HEK293 (cell line): ENCODE measurements around the gene ZNF292.
"Not testable (repeated sequence)": the region's sequence is repeated elsewhere in the genome, so short reads cannot be mapped to it uniquely, and the experiment has no call there.

Source experiments
- CTCF ChIA-PET: fragments of 350-600 bp; formaldehyde crosslinking; extraction: SDS; loops from one replicate; lab custom pipeline; 2021; ENCODE audit warnings: antibody characterized with exemption; lab: Yijun Ruan, JAX
- POLR2A ChIA-PET: fragments of 300-600 bp; formaldehyde crosslinking; extraction: SDS; loops from one replicate; lab custom pipeline; 2020; ENCODE audit warnings: antibody characterized with exemption, inconsistent platforms; lab: Yijun Ruan, JAX
- H3K27ac ChIP-seq: fragments of 200-500 bp; sonication (Bioruptor generic); 2 replicates; pipeline ENCODE4 v1.5.1; 2014; ENCODE audit warnings: low read depth, low read length, control low read depth, inconsistent platforms; ENCODE audit errors: extremely low read depth
- H3K36me3 ChIP-seq, 2 experiments: fragments of 200-500 bp in 1 of 2; sonication (Bioruptor generic) in 1 of 2; 1 replicate in 1 of 2; 2 replicates in 1 of 2; pipeline ENCODE4 v1.5.1; 2014 to 2017; ENCODE audit warnings: inconsistent platforms in 2 of 2, low read length in 2 of 2; ENCODE audit not compliant: control insufficient read depth in 2 of 2, insufficient read depth in 1 of 2
- H3K4me1 ChIP-seq: fragments of 200-500 bp; sonication (Bioruptor generic); 2 replicates; pipeline ENCODE4 v1.5.1; 2014; ENCODE audit warnings: mild to moderate bottlenecking, low read length, inconsistent platforms; ENCODE audit not compliant: control insufficient read depth, insufficient read depth
- H3K4me3 ChIP-seq: 2 replicates; pipeline ENCODE4 v1.5.1; 2011; ENCODE audit warnings: low read depth, mild to moderate bottlenecking, control low read depth, low read length, moderate library complexity
- H3K9me3 ChIP-seq: fragments of 200-500 bp; sonication (Bioruptor generic); 2 replicates; pipeline ENCODE4 v1.5.1; 2014; ENCODE audit warnings: low read depth, low read length, inconsistent platforms; ENCODE audit not compliant: control insufficient read depth, insufficient read depth
- KLF16 ChIP-seq: fragments of 450-650 bp; formaldehyde crosslinking; IDR thresholded peaks from 2 replicates; pipeline ENCODE4 v1.5.1; 2017; ENCODE audit warnings: missing biosample characterization, missing genetic modification characterization
- KLF7 ChIP-seq: fragments of 450-650 bp; formaldehyde crosslinking; IDR thresholded peaks from 2 replicates; pipeline ENCODE4 v1.5.1; 2016; ENCODE audit warnings: missing biosample characterization, missing genetic modification characterization, borderline replicate concordance
- PRDM1 ChIP-seq: fragments of 450-650 bp; formaldehyde crosslinking; IDR thresholded peaks from 2 replicates; pipeline ENCODE4; 2016; ENCODE audit warnings: missing biosample characterization, missing genetic modification characterization
- RBAK ChIP-seq: fragments of 450-650 bp; formaldehyde crosslinking; IDR thresholded peaks from 2 replicates; pipeline ENCODE4 v1.5.1; 2016; ENCODE audit warnings: missing biosample characterization, missing genetic modification characterization
- SALL2 ChIP-seq: fragments of 450-650 bp; formaldehyde crosslinking; IDR thresholded peaks from 2 replicates; pipeline ENCODE4 v1.5.0; 2017; ENCODE audit warnings: missing biosample characterization, mild to moderate bottlenecking, missing genetic modification characterization, borderline replicate concordance
- SCRT1 ChIP-seq: fragments of 450-650 bp; formaldehyde crosslinking; IDR thresholded peaks from 2 replicates; pipeline ENCODE4 v1.5.1; 2016; ENCODE audit warnings: missing biosample characterization, missing genetic modification characterization, borderline replicate concordance
- TRIM28 ChIP-seq: IDR thresholded peaks from 2 replicates; pipeline ENCODE4 v1.6.1; 2011; ENCODE audit warnings: low read length, control low read depth, borderline replicate concordance
- ZIC2 ChIP-seq: fragments of 450-650 bp; formaldehyde crosslinking; IDR thresholded peaks from 2 replicates; pipeline ENCODE4 v1.5.1; 2016; ENCODE audit warnings: missing biosample characterization, missing genetic modification characterization
- ZNF112 ChIP-seq: fragments of 450-650 bp; formaldehyde crosslinking; IDR thresholded peaks from 2 replicates; pipeline ENCODE4 v1.5.0; 2017; ENCODE audit warnings: missing biosample characterization, missing genetic modification characterization
- ZNF146 ChIP-seq: fragments of 450-650 bp; formaldehyde crosslinking; IDR thresholded peaks from 2 replicates; pipeline ENCODE4 v1.5.1; 2016; ENCODE audit warnings: missing biosample characterization, missing genetic modification characterization
- ZNF16 ChIP-seq: fragments of 450-650 bp; formaldehyde crosslinking; IDR thresholded peaks from 2 replicates; pipeline ENCODE4 v1.5.1; 2016; ENCODE audit warnings: low read depth, missing biosample characterization, missing genetic modification characterization
- ZNF169 ChIP-seq: fragments of 450-650 bp; formaldehyde crosslinking; IDR thresholded peaks from 2 replicates; pipeline ENCODE4 v1.5.1; 2016; ENCODE audit warnings: missing biosample characterization, missing genetic modification characterization
- ZNF214 ChIP-seq: fragments of 450-650 bp; formaldehyde crosslinking; IDR thresholded peaks from 2 replicates; pipeline ENCODE4 v1.5.1; 2017; ENCODE audit warnings: missing biosample characterization, mild to moderate bottlenecking, missing genetic modification characterization, borderline replicate concordance
- ZNF221 ChIP-seq: fragments of 450-650 bp; formaldehyde crosslinking; IDR thresholded peaks from 2 replicates; pipeline ENCODE4 v1.5.1; 2017; ENCODE audit warnings: missing biosample characterization, missing genetic modification characterization, borderline replicate concordance
- ZNF23 ChIP-seq: fragments of 450-650 bp; formaldehyde crosslinking; IDR thresholded peaks from 2 replicates; pipeline ENCODE4 v1.5.1; 2016; ENCODE audit warnings: missing biosample characterization, missing genetic modification characterization, borderline replicate concordance
- ZNF302 ChIP-seq: fragments of 450-650 bp; formaldehyde crosslinking; IDR thresholded peaks from 2 replicates; pipeline ENCODE4 v1.5.1; 2016; ENCODE audit warnings: missing biosample characterization, missing genetic modification characterization, low read depth
- ZNF391 ChIP-seq: fragments of 450-650 bp; formaldehyde crosslinking; IDR thresholded peaks from 2 replicates; pipeline ENCODE4 v1.5.1; 2016; ENCODE audit warnings: low read depth, missing biosample characterization, missing genetic modification characterization, borderline replicate concordance
- ZNF416 ChIP-seq: fragments of 450-650 bp; formaldehyde crosslinking; IDR thresholded peaks from 2 replicates; pipeline ENCODE4 v1.5.1; 2016; ENCODE audit warnings: missing biosample characterization, missing genetic modification characterization
- ZNF530 ChIP-seq: fragments of 450-650 bp; formaldehyde crosslinking; IDR thresholded peaks from 2 replicates; pipeline ENCODE4 v1.5.1; 2016; ENCODE audit warnings: low read depth, missing biosample characterization, missing genetic modification characterization
- ZNF558 ChIP-seq: fragments of 450-650 bp; formaldehyde crosslinking; IDR thresholded peaks from 2 replicates; pipeline ENCODE4 v1.5.1; 2016; ENCODE audit warnings: missing biosample characterization, missing genetic modification characterization
- ZNF585B ChIP-seq: fragments of 450-650 bp; formaldehyde crosslinking; IDR thresholded peaks from 2 replicates; pipeline ENCODE4 v1.5.1; 2016; ENCODE audit warnings: missing biosample characterization, missing genetic modification characterization
- ZNF792 ChIP-seq: fragments of 450-650 bp; formaldehyde crosslinking; IDR thresholded peaks from 2 replicates; pipeline ENCODE4 v1.5.1; 2016; ENCODE audit warnings: missing biosample characterization, missing genetic modification characterization
- TF ChIP-seq, protein P1 (sequence below): fragments of 450-650 bp; formaldehyde crosslinking; optimal IDR thresholded peaks from 2 replicates; pipeline ENCODE3; 2016; ENCODE audit warnings: missing biosample characterization, mild to moderate bottlenecking, missing genetic modification characterization
- TF ChIP-seq, protein P2 (sequence below): fragments of 450-650 bp; formaldehyde crosslinking; IDR thresholded peaks from 2 replicates; pipeline ENCODE4 v1.5.1; 2016; ENCODE audit warnings: missing biosample characterization, missing genetic modification characterization

The ZNF292 gene

DNA sequence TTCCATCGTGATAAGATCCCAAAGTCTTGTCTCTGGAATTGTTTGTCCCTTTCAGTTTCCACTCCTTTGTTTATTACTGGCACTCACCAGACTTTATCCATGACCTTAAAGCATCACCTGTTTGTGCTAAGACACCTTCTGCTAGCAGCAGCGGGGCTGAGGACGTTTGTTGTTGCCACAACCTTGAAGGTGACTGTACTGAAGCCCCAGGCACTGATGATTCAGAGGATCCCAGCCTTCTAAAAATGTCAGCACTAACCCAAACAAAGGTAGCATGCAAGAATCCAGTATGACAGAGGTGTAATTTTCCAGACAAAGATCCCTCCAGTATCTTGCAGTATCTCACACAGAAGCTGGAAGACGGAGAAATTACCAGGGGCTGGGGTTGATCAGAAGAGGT, 138.2 kb downstream of the ZNF292 start:
- no peaks in the 10 kb centered on the region for H3K4me1 ChIP-seq
- no peak overlapping the region for H3K27ac ChIP-seq
- TF ChIP-seq, protein P1, sequence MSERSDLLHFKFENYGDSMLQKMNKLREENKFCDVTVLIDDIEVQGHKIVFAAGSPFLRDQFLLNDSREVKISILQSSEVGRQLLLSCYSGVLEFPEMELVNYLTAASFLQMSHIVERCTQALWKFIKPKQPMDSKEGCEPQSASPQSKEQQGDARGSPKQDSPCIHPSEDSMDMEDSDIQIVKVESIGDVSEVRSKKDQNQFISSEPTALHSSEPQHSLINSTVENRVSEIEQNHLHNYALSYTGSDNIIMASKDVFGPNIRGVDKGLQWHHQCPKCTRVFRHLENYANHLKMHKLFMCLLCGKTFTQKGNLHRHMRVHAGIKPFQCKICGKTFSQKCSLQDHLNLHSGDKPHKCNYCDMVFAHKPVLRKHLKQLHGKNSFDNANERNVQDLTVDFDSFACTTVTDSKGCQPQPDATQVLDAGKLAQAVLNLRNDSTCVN (tag by site-specific recombination): no peak
- TF ChIP-seq ZNF112 (tag by site-specific recombination) (no peak), PRDM1 (tag by site-specific recombination) (no peak), ZNF585B (no peak), ZNF391 (tag by site-specific recombination) (no peak), ZNF23 (tag by site-specific recombination) (no peak), ZNF169 (tag by site-specific recombination) (no peak), ZNF146 (tag by site-specific recombination) (no peak), ZNF302 (tag by site-specific recombination) (no peak), SALL2 (tag by site-specific recombination) (no peak), ZNF530 (tag by site-specific recombination) (no peak), ZNF214 (no peak)
- TF ChIP-seq, protein P2, sequence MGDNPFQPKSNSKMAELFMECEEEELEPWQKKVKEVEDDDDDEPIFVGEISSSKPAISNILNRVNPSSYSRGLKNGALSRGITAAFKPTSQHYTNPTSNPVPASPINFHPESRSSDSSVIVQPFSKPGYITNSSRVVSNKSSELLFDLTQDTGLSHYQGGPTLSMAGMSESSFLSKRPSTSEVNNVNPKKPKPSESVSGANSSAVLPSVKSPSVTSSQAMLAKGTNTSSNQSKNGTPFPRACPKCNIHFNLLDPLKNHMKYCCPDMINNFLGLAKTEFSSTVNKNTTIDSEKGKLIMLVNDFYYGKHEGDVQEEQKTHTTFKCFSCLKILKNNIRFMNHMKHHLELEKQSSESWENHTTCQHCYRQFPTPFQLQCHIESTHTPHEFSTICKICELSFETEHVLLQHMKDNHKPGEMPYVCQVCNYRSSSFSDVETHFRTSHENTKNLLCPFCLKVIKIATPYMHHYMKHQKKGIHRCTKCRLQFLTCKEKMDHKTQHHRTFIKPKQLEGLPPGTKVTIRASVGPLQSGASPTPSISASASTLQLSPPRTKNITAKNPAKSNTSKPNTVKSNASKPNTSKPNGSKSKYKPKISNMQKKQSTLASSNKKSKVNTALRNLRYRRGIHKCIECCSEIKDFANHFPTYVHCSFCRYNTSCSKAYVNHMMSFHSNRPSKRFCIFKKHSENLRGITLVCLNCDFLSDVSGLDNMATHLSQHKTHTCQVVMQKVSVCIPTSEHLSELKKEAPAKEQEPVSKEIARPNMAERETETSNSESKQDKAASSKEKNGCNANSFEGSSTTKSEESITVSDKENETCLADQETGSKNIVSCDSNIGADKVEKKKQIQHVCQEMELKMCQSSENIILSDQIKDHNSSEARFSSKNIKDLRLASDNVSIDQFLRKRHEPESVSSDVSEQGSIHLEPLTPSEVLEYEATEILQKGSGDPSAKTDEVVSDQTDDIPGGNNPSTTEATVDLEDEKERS (tag by site-specific recombination): no peak
- H3K4me3 ChIP-seq: no peak overlapping the region
- H3K36me3 ChIP-seq: no peaks in the 10 kb centered on the region
- no peaks in the 10 kb centered on the region for H3K9me3 ChIP-seq
- ChIA-PET POLR2A (no interaction called here), CTCF (no interaction called here)

GRCh38 chr6:87297119-87297518, 141.8 kb downstream of the ZNF292 start:
- CTCF ChIA-PET: no interaction called here
- no peaks in the 10 kb centered on the region for H3K4me1 ChIP-seq
- no peak overlapping the region for H3K27ac ChIP-seq
- POLR2A ChIA-PET: no interaction called here
- TF ChIP-seq SCRT1 (tag by site-specific recombination) (no peak), ZNF558 (tag by site-specific recombination) (peak; percentile 75; the same call in 1 of the 2 replicates)
- H3K36me3 ChIP-seq: no peaks in the 10 kb centered on the region
- H3K9me3 ChIP-seq: no peaks in the 10 kb centered on the region
- H3K4me3 ChIP-seq: no peak overlapping the region

DNA sequence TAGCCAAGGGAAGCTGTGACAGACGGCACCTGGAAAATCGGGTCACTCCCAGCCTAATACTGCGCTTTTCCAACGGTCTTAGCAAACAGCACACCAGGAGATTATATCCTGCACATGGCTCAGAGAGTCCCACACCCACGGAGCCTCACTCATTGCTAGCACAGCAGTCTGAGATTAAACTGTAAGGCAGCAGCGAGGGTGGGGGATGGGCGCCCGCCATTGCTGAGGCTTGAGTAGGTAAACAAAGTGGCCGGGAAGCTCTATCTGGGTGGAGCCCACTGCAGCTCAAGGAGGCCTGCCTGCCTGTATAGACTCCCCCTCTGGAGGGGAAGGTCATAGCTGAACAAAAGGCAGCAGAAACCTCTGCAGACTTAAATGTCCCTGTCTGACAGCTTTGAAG, 145.9 kb downstream of the ZNF292 start:
- POLR2A ChIA-PET: interaction anchor here (0.5 kb wide), 1 partner anchor 17 kb away, joined by 4 read pairs; no protein-coding TSS in a partner anchor
- CTCF ChIA-PET: interaction anchor here (0.6 to 1.0 kb wide), 3 partner anchors 21 to 236 kb away, joined by 3 to 4 read pairs (median 4); no protein-coding TSS in a partner anchor

DNA sequence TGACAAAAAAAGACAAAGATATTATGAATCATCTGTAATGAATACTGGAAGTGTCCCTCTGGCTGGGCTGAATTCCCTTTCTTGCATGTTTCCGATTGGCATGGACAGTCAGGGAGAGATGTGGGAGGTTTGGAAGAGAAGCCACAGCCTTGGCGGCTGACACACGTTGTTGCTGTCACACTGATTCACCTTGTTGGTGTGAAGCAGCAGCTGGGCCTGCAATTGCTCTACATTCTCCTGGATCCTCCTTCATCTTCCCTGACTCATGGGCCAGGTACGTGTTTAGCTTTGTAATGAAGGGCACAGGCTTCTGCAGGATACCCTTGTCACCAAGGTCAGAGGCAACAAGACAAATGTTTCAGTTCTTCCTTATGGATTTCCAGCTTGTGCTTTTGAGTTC, 153.6 kb downstream of the ZNF292 start:
- Histone ChIP-seq H3K36me3 (no peaks in the 10 kb centered on the region), H3K4me3 (no peak overlapping the region), H3K4me1 (no peaks in the 10 kb centered on the region), H3K27ac (no peak overlapping the region), H3K9me3 (no peaks in the 10 kb centered on the region)
- ChIA-PET POLR2A (no interaction called here), CTCF (interaction anchor here (2.1 kb wide), 1 partner anchor 13 kb away, joined by 14 read pairs; the partner anchor contains the start of gene SMIM8)
- TF ChIP-seq TRIM28: no peak
- TF ChIP-seq ZNF416 (tag by site-specific recombination): no peak
- TF ChIP-seq ZNF16 (tag by site-specific recombination): no peak
- no peak for TF ChIP-seq KLF7 (tag by site-specific recombination)
- TF ChIP-seq ZNF112 (tag by site-specific recombination): no peak
- no peak for TF ChIP-seq KLF16 (tag by site-specific recombination)
- no peak for TF ChIP-seq ZNF221
- TF ChIP-seq ZIC2 (tag by site-specific recombination): no peak
- no peak for TF ChIP-seq ZNF792 (tag by site-specific recombination)
- no peak for TF ChIP-seq RBAK (tag by site-specific recombination)

More for the DNA sequence above, 145.9 kb downstream of the ZNF292 start:
- H3K4me1 ChIP-seq, H3K27ac ChIP-seq, H3K4me3 ChIP-seq, H3K9me3 ChIP-seq, H3K36me3 ChIP-seq: not testable (repeated sequence)
